Cardiac fibroblast (primary cell): ENCODE results near the gene JAK3.

Experiments
- DNase-seq, 2 donors: peaks; one replicate each; pipeline versions ENCODE4 v3.0.0 to v3.0.0-alpha.2; 2010; ENCODE audit warnings: low read depth in 2 of 2
- H3K4me3 ChIP-seq, 2 donors: replicated peaks in 1 of 2; 1 replicate in 1 of 2; 2 replicates in 1 of 2; pipeline ENCODE4 v1.5.1; 2011; ENCODE audit warnings: low read depth in 2 of 2, low read length in 2 of 2, mild to moderate bottlenecking in 2 of 2, moderate library complexity in 1 of 2
- CTCF ChIP-seq: IDR thresholded peaks from one replicate; pipeline ENCODE4 v1.5.1; 2011; ENCODE audit warnings: low read depth, mild to moderate bottlenecking, low read length, inconsistent platforms

Gene JAK3

GRCh38 chr19:17843908-17844490 lies 3.8 kb downstream of the JAK3 start:
- no peak for TF ChIP-seq CTCF
- H3K4me3 ChIP-seq, result no peak overlapping the region
- no peak for DNase-seq

GRCh38 chr19:17843292-17843827 lies 4.4 kb downstream of the JAK3 start:
- DNase-seq, result no peak
- no peak overlapping the region for H3K4me3 ChIP-seq
- no peak for TF ChIP-seq CTCF

- no peak for DNase-seq
- no peak for TF ChIP-seq CTCF
- peak overlapping the region; percentile 21 to 37 for H3K4me3 ChIP-seq
Observed at GRCh38 chr19:17842663-17843291, 5.0 kb downstream of the JAK3 start.

GRCh38 chr19:17841810-17842662 lies 5.7 kb downstream of the JAK3 start:
- peak; percentile 86 to 91 for DNase-seq
- no peak for TF ChIP-seq CTCF
- H3K4me3 ChIP-seq, result peak overlapping the region; percentile 21 to 37

- H3K4me3 ChIP-seq, result peak overlapping the region in 1 of 2 donors; percentile 37
- no peak for DNase-seq
- TF ChIP-seq CTCF, result no peak
Observed at GRCh38 chr19:17841371-17841809, 6.4 kb downstream of the JAK3 start.

GRCh38 chr19:17840019-17840418 lies 7.8 kb downstream of the JAK3 start:
- no peak for DNase-seq
- TF ChIP-seq CTCF, result no peak
- no peak overlapping the region for H3K4me3 ChIP-seq
